ENCODE data around the gene RGL3. TPM values are rescaled to one million over a fixed set of nuclear protein-coding genes. Genes with fewer than 3 reads are reported as not detected.

The RGL3 gene
- total and polyA plus RNA-seq, 4 experiments from 2014 or later, result not detected

DNA sequence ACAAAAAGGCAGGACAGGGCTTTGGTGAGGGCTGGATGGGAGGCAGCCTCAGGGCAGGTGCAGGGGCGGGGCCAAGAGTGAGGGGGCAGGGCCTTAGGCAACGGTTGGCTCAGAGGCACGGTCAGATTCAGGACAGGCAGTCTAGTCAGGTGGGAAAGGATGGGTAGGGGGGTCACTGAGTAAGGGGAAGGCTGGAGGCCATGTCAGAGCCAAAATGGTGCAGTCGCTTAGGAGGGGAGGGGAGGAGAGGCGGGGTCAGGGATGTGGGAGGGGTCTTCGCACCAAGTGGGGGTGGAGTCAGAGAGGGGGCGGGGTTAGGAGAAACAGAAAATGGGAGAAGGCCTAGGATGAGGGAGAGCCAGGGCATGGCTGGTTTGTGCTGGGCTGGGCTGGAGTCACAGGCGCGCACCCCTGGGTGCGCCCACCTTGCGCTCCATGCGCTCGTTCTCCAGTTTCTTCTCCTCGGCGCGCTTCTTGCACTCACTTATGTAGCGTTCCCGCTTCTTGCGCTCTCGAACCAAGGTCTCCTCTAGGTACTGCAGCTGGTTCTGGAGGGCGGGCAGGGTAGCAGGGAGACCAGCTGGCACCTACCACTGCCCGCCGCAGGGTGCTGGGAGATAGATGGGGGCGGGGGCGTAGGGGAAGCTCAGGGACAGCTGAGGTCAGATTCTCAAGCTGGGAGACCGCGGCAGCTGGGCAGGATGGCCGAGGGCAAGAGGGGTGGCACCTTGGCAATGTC lies 6.8 kb upstream of the RGL3 start:
- Histone ChIP-seq H3K27ac (ENCODE audit: low read depth, low read length) (no peak overlapping the region), H3K27me3 (ENCODE audit: insufficient read depth, low read length) (peaks cover 31% of the 10 kb centered on the region), H3K36me3 (ENCODE audit: insufficient read depth, low read length) (no peaks in the 10 kb centered on the region), H3K4me3 (ENCODE audit: low read length in 2 of 2) (no peak overlapping the region), H3K9me3 (ENCODE audit: control insufficient read depth in 1 of 2, low read length in 2 of 2) (no peaks in the 10 kb centered on the region), H3K4me1 (ENCODE audit: insufficient read depth, low read length) (peaks cover 32% of the 10 kb centered on the region)
- POLR2A ChIA-PET (ENCODE audit: partially characterized antibody), result no interaction called here
- H3K9me3 Mint-ChIP-seq, result no peaks in the 10 kb centered on the region
- H3K27me3 Mint-ChIP-seq, result peaks cover 24 to 27% of the 10 kb centered on the region in 2 donors
- no peak overlapping the region for H3K27ac Mint-ChIP-seq
- H3K36me3 Mint-ChIP-seq, result no peaks in the 10 kb centered on the region
- CTCF ChIA-PET (ENCODE audit: partially characterized antibody), result interaction anchor here (1.2 kb wide), 1 partner anchor 9 kb away, joined by 3 read pairs; the partner anchor contains the start of gene ODAD3
- intact Hi-C loops (cut with micrococcal nuclease), result no loop called here
- no peak for DNase-seq
- peaks cover 8 to 31% (median 26%) of the 10 kb centered on the region in 4 donors for H3K4me1 Mint-ChIP-seq
- H3K4me3 Mint-ChIP-seq, result no peak overlapping the region

DNA sequence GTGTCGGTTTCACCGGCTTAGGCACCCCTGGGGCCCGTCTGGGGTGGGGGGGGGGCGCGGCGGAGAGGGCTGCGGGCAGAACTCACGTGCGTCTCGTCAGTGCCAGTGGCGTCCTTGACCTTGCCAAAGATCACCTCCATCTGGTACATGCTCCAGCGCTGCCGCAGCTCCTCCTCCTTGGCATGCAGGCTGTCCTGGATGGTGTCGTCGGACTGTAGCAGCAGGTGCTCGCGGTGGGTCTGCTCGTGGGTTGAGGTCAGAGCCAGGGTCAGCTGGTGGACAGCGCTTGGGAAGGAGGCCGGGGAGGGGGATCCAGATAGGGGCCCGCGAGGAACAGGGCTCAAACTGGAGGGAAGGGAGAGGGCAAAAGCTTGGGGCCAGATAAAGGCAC lies 4.7 kb upstream of the RGL3 start:
- intact Hi-C loops (cut with micrococcal nuclease), result loop anchor here (5.0 kb wide), 1 partner anchor 41 kb away; the partner anchor contains the start of gene EPOR
- ChIA-PET CTCF (ENCODE audit: partially characterized antibody) (interaction anchor here (1.0 to 1.1 kb wide), 2 partner anchors 18 to 42 kb away, joined by 3 read pairs; no protein-coding TSS in a partner anchor), POLR2A (ENCODE audit: partially characterized antibody) (interaction anchor here (1.1 to 1.6 kb wide), 3 partner anchors 37 to 77 kb away, joined by 3 to 4 read pairs (median 4); partner anchors contain the start of genes CCDC159 and TMEM205)
- Histone ChIP-seq H3K4me3 (ENCODE audit: low read length in 2 of 2) (no peak overlapping the region), H3K27ac (ENCODE audit: low read depth, low read length) (no peak overlapping the region), H3K4me1 (ENCODE audit: insufficient read depth, low read length) (peaks cover 42% of the 10 kb centered on the region), H3K36me3 (ENCODE audit: insufficient read depth, low read length) (no peaks in the 10 kb centered on the region), H3K27me3 (ENCODE audit: insufficient read depth, low read length) (peaks cover 43% of the 10 kb centered on the region), H3K9me3 (ENCODE audit: control insufficient read depth in 1 of 2, low read length in 2 of 2) (no peaks in the 10 kb centered on the region)
- peak overlapping the region in 3 of 8 donors; percentile 12 to 24 (median 14) for H3K4me3 Mint-ChIP-seq
- peaks cover 13 to 42% (median 35%) of the 10 kb centered on the region in 4 donors for H3K4me1 Mint-ChIP-seq
- no peak for DNase-seq
- H3K27ac Mint-ChIP-seq, result no peak overlapping the region
- no peaks in the 10 kb centered on the region for H3K9me3 Mint-ChIP-seq
- peaks cover 35 to 38% of the 10 kb centered on the region in 2 donors for H3K27me3 Mint-ChIP-seq
- H3K36me3 Mint-ChIP-seq, result no peaks in the 10 kb centered on the region

DNA sequence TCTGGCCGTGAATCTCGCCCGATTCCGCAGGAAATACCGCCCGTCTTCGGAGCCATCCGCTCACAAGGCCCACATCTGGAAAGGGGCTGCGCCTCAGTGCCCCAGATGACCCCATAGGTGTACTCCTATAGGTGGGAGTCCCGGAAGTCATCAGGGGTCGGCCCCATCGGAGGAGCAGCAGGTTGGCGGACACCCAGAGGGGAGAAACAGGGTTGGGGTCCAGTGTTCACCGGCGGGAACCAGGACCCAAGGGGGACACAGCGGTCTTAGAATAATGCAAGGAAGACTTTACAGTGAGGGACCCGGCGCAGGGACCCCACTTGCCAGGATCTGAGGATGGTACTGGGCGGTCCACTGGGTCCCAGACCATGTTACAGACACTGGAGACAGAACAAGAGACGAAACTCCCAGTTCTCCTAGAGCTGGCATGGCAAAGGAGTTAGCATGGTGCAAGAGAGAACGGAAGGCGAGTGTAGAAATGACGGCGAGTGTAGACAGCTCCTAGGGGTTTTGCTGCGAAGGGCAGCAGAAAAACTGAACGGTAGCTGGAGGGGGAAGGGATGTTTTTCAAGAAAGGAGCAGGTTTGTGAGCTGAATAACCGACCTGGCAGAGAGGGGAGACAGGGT lies 4.2 kb upstream of the RGL3 start:
- ChIA-PET POLR2A (ENCODE audit: partially characterized antibody) (interaction anchor here (0.7 to 2.3 kb wide), 6 partner anchors 36 to 77 kb away, joined by 3 to 11 read pairs (median 4); partner anchors contain the start of genes CCDC159 and TMEM205), CTCF (ENCODE audit: partially characterized antibody) (interaction anchor here (1.0 to 1.2 kb wide), 4 partner anchors 10 to 42 kb away, joined by 3 to 4 read pairs (median 4); partner anchors contain the start of gene PRKCSH)
- Histone ChIP-seq H3K27me3 (ENCODE audit: insufficient read depth, low read length) (peaks cover 43% of the 10 kb centered on the region), H3K36me3 (ENCODE audit: insufficient read depth, low read length) (no peaks in the 10 kb centered on the region), H3K9me3 (ENCODE audit: control insufficient read depth in 1 of 2, low read length in 2 of 2) (no peaks in the 10 kb centered on the region), H3K4me3 (ENCODE audit: low read length in 2 of 2) (no peak overlapping the region), H3K27ac (ENCODE audit: low read depth, low read length) (no peak overlapping the region), H3K4me1 (ENCODE audit: insufficient read depth, low read length) (peaks cover 48% of the 10 kb centered on the region)
- intact Hi-C loops (cut with micrococcal nuclease), result loop anchor here (5.0 kb wide), 1 partner anchor 41 kb away; the partner anchor contains the start of gene EPOR
- Mint-ChIP-seq H3K27ac (no peak overlapping the region), H3K36me3 (no peaks in the 10 kb centered on the region), H3K27me3 (peaks cover 36 to 42% of the 10 kb centered on the region in 2 donors), H3K4me1 (peaks cover 13 to 47% (median 36%) of the 10 kb centered on the region in 4 donors), H3K4me3 (peak overlapping the region in 6 of 8 donors; percentile 72 to 89 (median 82)), H3K9me3 (no peaks in the 10 kb centered on the region)
- DNase-seq, result no peak

DNA sequence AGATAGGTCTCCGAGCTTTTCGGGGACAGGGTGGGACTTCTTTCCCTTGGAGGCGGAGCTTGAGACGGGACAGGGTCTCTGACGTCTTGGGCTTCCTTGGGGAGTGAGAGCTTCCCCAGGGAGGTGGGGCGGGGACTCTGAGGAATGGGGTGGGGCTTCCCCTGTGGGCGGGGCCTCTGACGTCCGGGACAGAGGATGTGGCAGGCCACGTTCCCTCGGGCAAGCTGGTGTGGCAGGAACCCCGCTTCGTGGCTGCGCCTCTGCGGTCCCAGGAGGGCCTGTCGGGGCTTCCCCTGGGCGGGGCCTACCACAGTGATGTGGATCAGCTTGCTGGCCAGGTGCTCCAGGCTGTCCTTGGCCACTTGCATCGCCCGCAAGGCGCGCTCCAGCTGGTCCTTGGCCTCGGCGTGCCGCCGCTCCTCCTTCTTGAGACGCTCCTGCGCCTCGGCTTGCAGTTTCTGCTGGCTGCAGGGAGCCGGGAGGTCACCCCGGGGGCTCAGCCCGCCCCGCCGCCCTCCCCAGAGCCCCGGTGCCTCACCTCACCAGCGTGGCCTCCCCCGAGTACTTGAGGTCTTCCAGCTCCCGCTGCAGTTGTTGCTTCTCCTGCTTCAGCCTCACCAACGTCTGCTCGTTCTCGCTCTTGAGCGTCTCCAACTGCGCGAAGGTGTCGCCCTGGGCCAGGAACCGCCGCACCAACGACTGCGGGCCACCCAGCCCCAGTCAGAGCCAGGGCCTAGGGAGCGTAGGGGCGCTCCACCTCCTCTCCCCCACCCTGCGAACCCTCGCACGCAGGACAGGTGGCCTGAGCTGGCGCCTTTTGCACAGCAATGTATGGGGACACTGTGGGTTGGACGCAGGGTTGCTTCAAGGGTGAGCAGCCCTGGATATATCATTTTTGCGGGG lies 3.3 kb upstream of the RGL3 start:
- POLR2A ChIA-PET (ENCODE audit: partially characterized antibody), result interaction anchor here (0.7 to 2.3 kb wide), 7 partner anchors 12 to 76 kb away, joined by 3 to 11 read pairs (median 5); partner anchors contain the start of genes CCDC159, ODAD3, PRKCSH and TMEM205
- intact Hi-C loops (cut with micrococcal nuclease), result loop anchor here (1.0 to 5.0 kb wide), 2 partner anchors 13 to 40 kb away; partner anchors contain the start of genes EPOR, ODAD3 and PRKCSH

DNA sequence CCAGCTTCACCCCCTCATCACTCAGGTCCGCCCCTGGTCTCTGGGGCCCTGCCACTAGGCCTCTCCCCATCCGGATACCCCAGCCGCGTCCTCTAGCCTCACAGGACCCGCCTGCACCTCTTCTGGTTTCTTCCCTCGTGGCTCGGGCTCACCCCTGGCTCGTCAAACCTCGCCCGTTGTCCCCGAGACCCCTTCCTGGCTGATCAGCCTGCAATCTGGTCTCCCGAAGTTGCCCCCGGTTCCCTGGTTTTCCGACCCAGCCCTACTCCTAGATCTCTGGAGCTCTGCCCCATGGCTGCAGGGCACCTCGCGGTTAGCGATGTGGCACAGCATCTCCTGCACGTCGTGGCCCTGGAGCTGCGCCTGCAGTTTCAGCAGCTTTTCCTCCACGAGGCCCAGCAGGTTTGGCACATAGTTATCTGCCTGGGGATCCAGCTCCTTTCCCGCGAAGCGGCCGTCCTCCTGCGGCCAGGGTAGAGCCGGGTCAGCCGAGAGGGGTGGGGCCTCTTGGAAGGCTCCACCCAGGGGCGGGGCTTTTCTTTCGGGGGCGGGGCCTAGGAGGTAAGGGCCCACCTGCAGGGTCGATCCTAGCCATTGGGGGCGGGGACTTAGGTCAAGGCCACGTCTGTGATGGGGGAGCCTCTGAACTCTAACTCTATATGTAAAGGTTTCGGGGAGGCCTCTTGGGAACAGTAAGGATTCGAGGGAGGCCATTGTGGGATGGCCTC lies 2.4 kb upstream of the RGL3 start:
- H3K9me3 Mint-ChIP-seq, result no peaks in the 10 kb centered on the region
- H3K36me3 Mint-ChIP-seq, result no peaks in the 10 kb centered on the region
- intact Hi-C loops (cut with micrococcal nuclease), result loop anchor here (1.0 to 5.0 kb wide), 2 partner anchors 14 to 39 kb away; partner anchors contain the start of genes EPOR, ODAD3 and PRKCSH
- Histone ChIP-seq H3K27ac (ENCODE audit: low read depth, low read length) (no peak overlapping the region), H3K4me1 (ENCODE audit: insufficient read depth, low read length) (peaks cover 49% of the 10 kb centered on the region), H3K27me3 (ENCODE audit: insufficient read depth, low read length) (peaks cover 43% of the 10 kb centered on the region), H3K9me3 (ENCODE audit: control insufficient read depth in 1 of 2, low read length in 2 of 2) (no peaks in the 10 kb centered on the region), H3K4me3 (ENCODE audit: low read length in 2 of 2) (peak overlapping the region in 1 of 2 donors; percentile 37), H3K36me3 (ENCODE audit: insufficient read depth, low read length) (no peaks in the 10 kb centered on the region)
- H3K4me3 Mint-ChIP-seq, result peak overlapping the region; percentile 58 to 89 (median 74)
- peaks cover 15 to 47% (median 36%) of the 10 kb centered on the region in 4 donors for H3K4me1 Mint-ChIP-seq
- ChIA-PET CTCF (ENCODE audit: partially characterized antibody) (interaction anchor here (0.8 to 1.3 kb wide), 4 partner anchors 14 to 40 kb away, joined by 3 to 6 read pairs (median 4); partner anchors contain the start of gene PRKCSH), POLR2A (ENCODE audit: partially characterized antibody) (interaction anchor here (0.9 to 2.3 kb wide), 5 partner anchors 13 to 61 kb away, joined by 3 to 11 read pairs (median 6); partner anchors contain the start of genes ODAD3 and PRKCSH)
- peaks cover 40 to 46% of the 10 kb centered on the region in 2 donors for H3K27me3 Mint-ChIP-seq
- peak overlapping the region in 5 of 7 donors; percentile 23 to 78 (median 54) for H3K27ac Mint-ChIP-seq
- peak in 3 of 5 donors; percentile 21 to 29 (median 27) for DNase-seq

More for the DNA sequence above, 3.3 kb upstream of the RGL3 start:
- peak overlapping the region in 5 of 7 donors; percentile 23 to 78 (median 54) for H3K27ac Mint-ChIP-seq
- peaks cover 39 to 45% of the 10 kb centered on the region in 2 donors for H3K27me3 Mint-ChIP-seq
- H3K4me3 Mint-ChIP-seq, result peak overlapping the region; percentile 72 to 89 (median 82)
- Histone ChIP-seq H3K27me3 (ENCODE audit: insufficient read depth, low read length) (peaks cover 43% of the 10 kb centered on the region), H3K4me3 (ENCODE audit: low read length in 2 of 2) (peak overlapping the region in 1 of 2 donors; percentile 37), H3K9me3 (ENCODE audit: control insufficient read depth in 1 of 2, low read length in 2 of 2) (no peaks in the 10 kb centered on the region), H3K36me3 (ENCODE audit: insufficient read depth, low read length) (no peaks in the 10 kb centered on the region), H3K27ac (ENCODE audit: low read depth, low read length) (no peak overlapping the region), H3K4me1 (ENCODE audit: insufficient read depth, low read length) (peaks cover 49% of the 10 kb centered on the region)
- DNase-seq, result peak; percentile 57 to 76 (median 66)
- peaks cover 15 to 47% (median 36%) of the 10 kb centered on the region in 4 donors for H3K4me1 Mint-ChIP-seq
- CTCF ChIA-PET (ENCODE audit: partially characterized antibody), result interaction anchor here (0.8 to 1.3 kb wide), 5 partner anchors 9 to 41 kb away, joined by 3 to 6 read pairs (median 4); partner anchors contain the start of gene PRKCSH
- H3K36me3 Mint-ChIP-seq, result no peaks in the 10 kb centered on the region
- no peaks in the 10 kb centered on the region for H3K9me3 Mint-ChIP-seq
